Uterus (tissue), 4 donors: ENCODE measurements around the gene SMCO2. TPM values are rescaled to one million over a fixed set of nuclear protein-coding genes. Genes with fewer than 3 reads are reported as not detected.

Source experiments
- DNase-seq, 2 donors: peaks; one replicate each; pipeline ENCODE4 v3.0.0-alpha.2; 2019 to 2020
- H3K27ac ChIP-seq, 2 donors: fragments of 200-600 bp; sonication (generic); 1 replicate in 1 of 2; 2 replicates in 1 of 2; pipeline ENCODE4 v1.5.1; 2016 to 2018
- H3K27me3 ChIP-seq, 2 donors: fragments of 200-600 bp; sonication (generic); one replicate each; pipeline ENCODE4 v1.5.1; 2018 to 2019; ENCODE audit warnings: control low read depth in 1 of 2
- H3K36me3 ChIP-seq, 2 donors: fragments of 200-600 bp; sonication (generic); one replicate each; pipeline ENCODE4 v1.5.1; 2019; ENCODE audit warnings: control low read depth in 1 of 2
- H3K4me1 ChIP-seq, 2 donors: fragments of 200-600 bp; sonication (generic); one replicate each; pipeline ENCODE4 v1.5.1; 2018 to 2019; ENCODE audit warnings: control low read depth in 1 of 2
- H3K4me3 ChIP-seq, 2 donors: fragments of 200-600 bp; sonication (generic); 1 replicate in 1 of 2; 2 replicates in 1 of 2; pipeline ENCODE4 v1.5.1; 2018 to 2019; ENCODE audit warnings: mild to moderate bottlenecking in 1 of 2
- H3K9me3 ChIP-seq, 2 donors: fragments of 200-600 bp; sonication (generic); one replicate each; pipeline ENCODE4 v1.5.1; 2019; ENCODE audit warnings: control low read depth in 1 of 2
- CTCF ChIP-seq, 4 experiments: fragments of 200-600 bp in 2 of 4; fragments of 450-650 bp in 2 of 4; sonication (generic) in 2 of 4; IDR thresholded peaks; one replicate each; pipeline ENCODE4 v1.5.1; 2016 to 2019; ENCODE audit warnings: antibody characterized with exemption in 4 of 4, mild to moderate bottlenecking in 2 of 4, moderate library complexity in 1 of 4
- POLR2A ChIP-seq, 2 donors: fragments of 450-650 bp; IDR thresholded peaks; one replicate each; pipeline ENCODE4 v1.6.1; 2016; ENCODE audit warnings: antibody characterized with exemption in 2 of 2, mild to moderate bottlenecking in 1 of 2, moderate library complexity in 1 of 2
- intact Hi-C: fragments of 100-400 bp; cut with DNase I; formaldehyde crosslinking; loops from one replicate; pipeline ENCODE4 v1.15.1; 2023; ENCODE audit warnings: low total_unique reads
- total RNA-seq, 4 donors: library from RNA; depleted of rRNA in 3 of 4; stranded (reverse); fragments of >200 nt in 3 of 4; gene quantifications; one replicate each; pipeline versions ENCODE4 v1.1.0 to v1.2.4, GENCODE V29; 2014 to 2023
- donor health status: DM: yes; HTN: yes; CAD: no.

SMCO2 gene
- total RNA-seq, 4 donors from 2014 or later, result not detected

GRCh38 chr12:27428466-27428865 lies 18.1 kb upstream of the SMCO2 start:
- TF ChIP-seq CTCF (IDR thresholded peaks at IDR 0.05) (no peak), POLR2A (IDR thresholded peaks at IDR 0.05) (no peak)
- Histone ChIP-seq H3K36me3 (no peaks in the 10 kb centered on the region), H3K4me3 (no peak overlapping the region), H3K4me1 (no peaks in the 10 kb centered on the region), H3K27me3 (no peaks in the 10 kb centered on the region), H3K27ac (no peak overlapping the region), H3K9me3 (no peaks in the 10 kb centered on the region)
- intact Hi-C loops, result no loop called here
- no peak for DNase-seq

GRCh38 chr12:27429606-27430005 lies 16.9 kb upstream of the SMCO2 start:
- no peak for DNase-seq
- no peaks in the 10 kb centered on the region for H3K36me3 ChIP-seq
- H3K4me1 ChIP-seq, result no peaks in the 10 kb centered on the region
- intact Hi-C loops, result loop anchor here (10.0 kb wide), 1 partner anchor 225 kb away; no protein-coding TSS in a partner anchor
- H3K9me3 ChIP-seq, result no peaks in the 10 kb centered on the region
- no peak overlapping the region for H3K27ac ChIP-seq
- no peak for TF ChIP-seq CTCF (IDR thresholded peaks at IDR 0.05)
- TF ChIP-seq POLR2A (IDR thresholded peaks at IDR 0.05), result no peak
- no peaks in the 10 kb centered on the region for H3K27me3 ChIP-seq
- no peak overlapping the region for H3K4me3 ChIP-seq

GRCh38 chr12:27431185-27431584 lies 15.4 kb upstream of the SMCO2 start:
- DNase-seq, result no peak
- Histone ChIP-seq H3K27ac (no peak overlapping the region), H3K27me3 (no peaks in the 10 kb centered on the region), H3K4me3 (no peak overlapping the region), H3K36me3 (no peaks in the 10 kb centered on the region), H3K4me1 (no peaks in the 10 kb centered on the region), H3K9me3 (no peaks in the 10 kb centered on the region)
- intact Hi-C loops, result loop anchor here (10.0 kb wide), 1 partner anchor 224 kb away; no protein-coding TSS in a partner anchor
- no peak for TF ChIP-seq POLR2A (IDR thresholded peaks at IDR 0.05)
- no peak for TF ChIP-seq CTCF (IDR thresholded peaks at IDR 0.05)

GRCh38 chr12:27434673-27435565 lies 11.6 kb upstream of the SMCO2 start:
- Histone ChIP-seq H3K9me3 (no peaks in the 10 kb centered on the region), H3K36me3 (no peaks in the 10 kb centered on the region), H3K27ac (no peak overlapping the region), H3K4me3 (no peak overlapping the region), H3K27me3 (no peaks in the 10 kb centered on the region), H3K4me1 (no peaks in the 10 kb centered on the region)
- TF ChIP-seq POLR2A (IDR thresholded peaks at IDR 0.05) (no peak), CTCF (IDR thresholded peaks at IDR 0.05) (peak in 3 of 4 experiments; percentile 39 to 74 (median 63))
- intact Hi-C loops, result loop anchor here (10.0 kb wide), 1 partner anchor 220 kb away; no protein-coding TSS in a partner anchor
- DNase-seq, result no peak

- no peaks in the 10 kb centered on the region for H3K27me3 ChIP-seq
- H3K4me3 ChIP-seq, result no peak overlapping the region
- TF ChIP-seq POLR2A (IDR thresholded peaks at IDR 0.05) (no peak), CTCF (IDR thresholded peaks at IDR 0.05) (no peak)
- H3K4me1 ChIP-seq, result no peaks in the 10 kb centered on the region
- H3K27ac ChIP-seq, result no peak overlapping the region
- DNase-seq, result no peak
- intact Hi-C loops, result loop anchor here (10.0 kb wide), 1 partner anchor 219 kb away; no protein-coding TSS in a partner anchor
- no peaks in the 10 kb centered on the region for H3K36me3 ChIP-seq
- no peaks in the 10 kb centered on the region for H3K9me3 ChIP-seq
These were observed 10.5 kb upstream of the SMCO2 start for GRCh38 chr12:27436029-27436428.
